HK-2 (cell line): Measurements from ENCODE around the gene XKR3.
A peak's percentile ranks its signal among the peaks of the same experiment; 100 is the strongest.
"Not testable (repeated sequence)": the region's sequence is repeated elsewhere in the genome, so short reads cannot be mapped to it uniquely, and the experiment has no call there.

Source experiments
- DNase-seq: peaks from one replicate; pipeline ENCODE4 v3.0.0-alpha.2; 2018; ENCODE audit not compliant: unreplicated experiment

The XKR3 gene

GRCh38 chr22:16806401-16806800, 18.8 kb downstream of the XKR3 start:
- DNase-seq, result no peak

GRCh38 chr22:16804882-16805281, 20.3 kb downstream of the XKR3 start:
- DNase-seq, result no peak

- no peak for DNase-seq
Measured at GRCh38 chr22:16803255-16803917, 21.8 kb downstream of the XKR3 start.

- no peak for DNase-seq
Measured at GRCh38 chr22:16801571-16801970, 23.6 kb downstream of the XKR3 start.

GRCh38 chr22:16801088-16801487, 24.1 kb downstream of the XKR3 start:
- no peak for DNase-seq

- no peak for DNase-seq
Measured at GRCh38 chr22:16800358-16800757, 24.9 kb downstream of the XKR3 start.

- not testable (repeated sequence) for DNase-seq
Measured at GRCh38 chr22:16795504-16795903, 29.7 kb downstream of the XKR3 start.

- no peak for DNase-seq
Measured at GRCh38 chr22:16793831-16794230, 31.4 kb downstream of the XKR3 start.

- DNase-seq, result no peak
Measured at GRCh38 chr22:16789860-16790493, 35.2 kb downstream of the XKR3 start.

GRCh38 chr22:16783930-16784354, 41.3 kb downstream of the XKR3 start:
- no peak for DNase-seq

GRCh38 chr22:16783453-16783852, 41.8 kb downstream of the XKR3 start:
- DNase-seq, result no peak

- DNase-seq, result no peak
Measured at GRCh38 chr22:16781764-16782329, 43.4 kb downstream of the XKR3 start.

- DNase-seq, result no peak
Measured at GRCh38 chr22:16781074-16781763, 44.0 kb downstream of the XKR3 start.

GRCh38 chr22:16777284-16777924, 47.8 kb downstream of the XKR3 start:
- DNase-seq, result no peak

- DNase-seq, result no peak
Measured at GRCh38 chr22:16776080-16776479, 49.1 kb downstream of the XKR3 start.

GRCh38 chr22:16774911-16775500, 50.2 kb downstream of the XKR3 start:
- peak; percentile 17 for DNase-seq

GRCh38 chr22:16771569-16771968, 53.6 kb downstream of the XKR3 start:
- DNase-seq, result not testable (repeated sequence)

GRCh38 chr22:16767927-16768326, 57.3 kb downstream of the XKR3 start:
- not testable (repeated sequence) for DNase-seq

- not testable (repeated sequence) for DNase-seq
Measured at GRCh38 chr22:16762224-16762623, 63.0 kb downstream of the XKR3 start.

- not testable (repeated sequence) for DNase-seq
Measured at GRCh38 chr22:16760416-16760815, 64.8 kb downstream of the XKR3 start.

GRCh38 chr22:16749282-16749681, 75.9 kb downstream of the XKR3 start:
- not testable (repeated sequence) for DNase-seq
